ENCODE results near the gene C1QL4. TPM values are rescaled to one million over a fixed set of nuclear protein-coding genes. Genes with fewer than 3 reads are reported as not detected.

The C1QL4 gene
- total and polyA plus RNA-seq, 2 of the 8 experiments (the other 6 are each of a cell fraction or from before 2014, with no cell fraction given) = 0.28 to 0.63 TPM

- Histone ChIP-seq H3K4ac (replicated peaks; ENCODE audit: insufficient read length, low read depth, low read length) (no peak overlapping the region), H3K9me3 (ENCODE audit: insufficient read depth in 2 of 2, low read depth in 1 of 2, low read length in 1 of 2) (no peaks in the 10 kb centered on the region), H4K20me1 (replicated peaks in 1 of 2; ENCODE audit: control insufficient read depth in 1 of 2, insufficient read depth in 2 of 2, low read length in 2 of 2) (no peaks in the 10 kb centered on the region), H3K79me2 (ENCODE audit: control insufficient read depth in 1 of 2, insufficient read depth in 2 of 2, low read length in 2 of 2) (no peaks in the 10 kb centered on the region), H3K23me2 (ENCODE audit: low read depth, low read length) (no peaks in the 10 kb centered on the region), H2AFZ (ENCODE audit: low read length) (no peak overlapping the region), H3K18ac (ENCODE audit: extremely low read depth, low read length) (no peak overlapping the region), H4K8ac (ENCODE audit: extremely low read depth, insufficient read depth, low read length) (no peak overlapping the region), H3K23ac (ENCODE audit: insufficient read length) (no peak overlapping the region), H3K14ac (ENCODE audit: insufficient read length) (no peak overlapping the region), H3K4me3 (ENCODE audit: extremely low read depth in 1 of 4, insufficient read depth in 2 of 4, low read depth in 3 of 4, low read length in 4 of 4) (no peak overlapping the region), H3K4me2 (ENCODE audit: insufficient read depth in 1 of 2, low read depth in 2 of 2, low read length in 2 of 2) (no peak overlapping the region), H3K56ac (replicated peaks; ENCODE audit: insufficient read length, low read depth, low read length) (no peak overlapping the region), H2BK12ac (ENCODE audit: low read depth, low read length) (no peak overlapping the region), H3K27me3 (replicated peaks in 1 of 4; ENCODE audit: control insufficient read depth in 3 of 4, extremely low read depth in 1 of 4, insufficient read depth in 3 of 4, low read length in 3 of 4) (no peaks in the 10 kb centered on the region; a peak in 4 of 7 replicates), H2AK5ac (ENCODE audit: low read depth, low read length) (no peak overlapping the region), H2BK5ac (ENCODE audit: low read depth, low read length) (no peak overlapping the region), H4K5ac (ENCODE audit: insufficient read length, low read depth, low read length) (no peak overlapping the region), H3K79me1 (ENCODE audit: low read depth, low read length) (no peaks in the 10 kb centered on the region), H3K36me3 (ENCODE audit: control insufficient read depth in 2 of 4, insufficient read depth in 4 of 4, low read length in 3 of 4) (no peaks in the 10 kb centered on the region), H2BK20ac (ENCODE audit: low read length) (no peak overlapping the region), H2BK120ac (replicated peaks; ENCODE audit: low read depth, low read length) (no peak overlapping the region), H4K91ac (replicated peaks; ENCODE audit: insufficient read length, low read length) (no peak overlapping the region), H3K9ac (replicated peaks in 1 of 4; ENCODE audit: extremely low read depth in 1 of 4, low read depth in 3 of 4, low read length in 3 of 4) (no peak overlapping the region), H2BK15ac (ENCODE audit: low read length) (no peak overlapping the region), H3K27ac (ENCODE audit: low read depth, low read length) (no peak overlapping the region), H3K4me1 (replicated peaks in 1 of 4; ENCODE audit: control insufficient read depth in 3 of 4, insufficient read depth in 4 of 4, low read length in 3 of 4) (no peaks in the 10 kb centered on the region)
- WGBS, 2 experiments (ENCODE audit: extremely low coverage in 1 of 2, insufficient coverage in 1 of 2, insufficient read length in 1 of 2, insufficient replicate concordance in 2 of 2, low coverage in 1 of 2, low lambda C conversion rate in 2 of 2, missing lambda C conversion rate in 1 of 2) = 75% methylated on average over 2 of the region's 2 CpGs; no CpG with 5 or more reads in 1 of the 2 experiments
- no peak for TF ChIP-seq SIX5 (IDR thresholded peaks at IDR 0.05; ENCODE audit: low read depth, low read length)
- no peak for TF ChIP-seq SRF (IDR thresholded peaks at IDR 0.05; ENCODE audit: low read depth, low read length)
- TF ChIP-seq RBBP5 (IDR thresholded peaks at IDR 0.05; ENCODE audit: borderline replicate concordance, low read depth, low read length) = no peak
- TF ChIP-seq RFX5 (IDR thresholded peaks at IDR 0.05; ENCODE audit: borderline replicate concordance, low read depth, low read length) = no peak
- TF ChIP-seq HDAC6 (IDR thresholded peaks at IDR 0.05; ENCODE audit: low read depth, low read length) = no peak
- no peak for TF ChIP-seq MAFK (IDR thresholded peaks at IDR 0.05; ENCODE audit: low read depth, low read length)
- TF ChIP-seq TBP (IDR thresholded peaks at IDR 0.05; ENCODE audit: low read depth, low read length) = no peak
- no peak for TF ChIP-seq KDM1A (IDR thresholded peaks at IDR 0.05; ENCODE audit: borderline replicate concordance, low read length)
- TF ChIP-seq POLR2AphosphoS5 (IDR thresholded peaks at IDR 0.05; ENCODE audit: low read depth, low read length) = no peak
- DNase-seq (ENCODE audit: low read depth in 1 of 2, low spot score in 2 of 2) (no peak), FAIRE-seq (no peak)
- ChIA-PET CTCF (ENCODE audit: partially characterized antibody) (interaction anchor here (1.0 to 6.3 kb wide), 11 partner anchors 9 to 368 kb away, joined by 3 to 30 read pairs (median 6); partner anchors contain the start of genes PRPH and TROAP), POLR2A (ENCODE audit: partially characterized antibody) (interaction anchor here (0.8 to 2.2 kb wide), 3 partner anchors 8 to 38 kb away, joined by 3 to 6 read pairs (median 5); no protein-coding TSS in a partner anchor)
Observed at GRCh38 chr12:49304161-49304560, 32.8 kb downstream of the C1QL4 start.

Data from H1 (cell line).